Dendritic cell treated with granulocyte-macrophage colony-stimulating factor and Interleukin-4, amounts not matched to agents 40 ng/mL and 50 ng/mL, for 4 days (primary cell): ENCODE data around the gene KCNMA1.

Experiments
- H3K27ac Mint-ChIP-seq: one replicate; pipeline ENCODE4 v1.8.0; 2022; ENCODE audit warnings: mild to moderate bottlenecking, mixed read lengths
- H3K27me3 Mint-ChIP-seq: one replicate; pipeline ENCODE4 v1.8.0; 2022; ENCODE audit warnings: mild to moderate bottlenecking, mixed read lengths
- H3K36me3 Mint-ChIP-seq: one replicate; pipeline ENCODE4 v1.8.0; 2022; ENCODE audit warnings: low read depth, mixed read lengths
- H3K4me1 Mint-ChIP-seq: one replicate; pipeline ENCODE4 v1.8.0; 2022; ENCODE audit warnings: low read depth, mixed read lengths
- H3K4me3 Mint-ChIP-seq: one replicate; pipeline ENCODE4 v1.8.0; 2022; ENCODE audit warnings: mild to moderate bottlenecking, moderate library complexity, mixed read lengths
- H3K9me3 Mint-ChIP-seq: one replicate; pipeline ENCODE4 v1.8.0; 2022; ENCODE audit warnings: mixed read lengths
- intact Hi-C: fragments of 100-400 bp; cut with micrococcal nuclease; formaldehyde crosslinking; loops from one replicate; pipeline ENCODE4 v1.15.0; 2022

Gene KCNMA1

DNA sequence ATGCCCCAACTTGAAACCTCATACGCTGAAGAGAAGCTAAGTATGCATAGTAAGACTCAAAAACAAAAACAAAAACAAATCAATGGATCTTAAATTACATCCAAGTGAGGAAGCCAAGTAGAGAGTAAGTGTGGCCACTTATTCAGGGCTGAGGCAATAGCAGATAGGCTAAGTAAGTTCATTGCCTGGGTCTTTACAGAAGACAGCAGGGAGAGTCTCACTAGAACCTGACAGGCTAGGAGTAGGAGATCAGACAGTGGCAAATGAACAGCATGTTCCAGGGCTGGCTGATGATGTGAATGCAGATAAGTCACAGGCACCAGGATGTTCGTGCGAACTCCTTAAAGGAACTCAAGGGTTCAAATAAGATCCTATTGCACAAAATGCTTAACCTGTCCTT lies 568.6 kb downstream of the KCNMA1 start:
- H3K9me3 Mint-ChIP-seq = no peaks in the 10 kb centered on the region
- H3K36me3 Mint-ChIP-seq = no peaks in the 10 kb centered on the region
- intact Hi-C loops = no loop called here
- H3K4me1 Mint-ChIP-seq = no peaks in the 10 kb centered on the region
- no peak overlapping the region for H3K27ac Mint-ChIP-seq
- no peak overlapping the region for H3K4me3 Mint-ChIP-seq
- peaks cover 13% of the 10 kb centered on the region for H3K27me3 Mint-ChIP-seq

DNA sequence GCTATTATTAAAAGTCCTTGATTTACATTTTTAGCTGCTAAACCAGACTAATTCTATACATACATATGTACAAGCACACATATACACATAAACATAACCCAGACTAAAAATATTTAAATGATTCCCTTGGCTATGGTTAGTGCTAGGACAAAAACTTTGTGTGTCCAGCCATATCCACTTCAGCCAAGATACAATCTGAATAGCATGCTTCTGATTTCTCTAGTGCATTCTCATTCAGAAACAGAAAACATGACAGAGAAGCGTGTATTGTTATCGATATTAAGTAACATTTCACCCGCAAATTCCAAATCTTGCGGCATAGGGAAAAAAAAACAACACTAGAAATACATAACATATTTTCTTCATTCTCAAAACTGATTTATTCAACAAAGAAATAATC lies 569.3 kb downstream of the KCNMA1 start:
- Mint-ChIP-seq H3K9me3 (no peaks in the 10 kb centered on the region), H3K4me3 (no peak overlapping the region), H3K4me1 (no peaks in the 10 kb centered on the region), H3K27ac (no peak overlapping the region), H3K27me3 (peaks cover 12% of the 10 kb centered on the region), H3K36me3 (no peaks in the 10 kb centered on the region)
- intact Hi-C loops = no loop called here

DNA sequence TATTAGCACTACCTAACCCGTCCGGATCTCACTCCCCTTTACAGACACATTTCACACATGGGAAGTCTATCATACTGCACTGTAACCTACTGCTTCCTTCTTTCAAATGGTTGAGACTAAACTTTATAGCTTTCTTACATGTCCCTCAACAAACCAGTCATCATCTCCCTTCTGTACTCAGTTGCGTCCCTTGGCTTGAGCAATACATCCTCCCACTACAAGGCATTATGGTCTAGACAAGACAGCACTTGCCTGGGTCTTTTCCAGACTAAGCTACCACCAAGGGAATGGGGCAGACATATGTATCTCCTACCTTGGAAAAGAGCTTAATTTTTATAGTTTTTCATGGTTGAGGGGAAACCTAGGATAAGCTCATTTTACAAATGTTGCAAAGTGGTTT lies 575.2 kb downstream of the KCNMA1 start:
- Mint-ChIP-seq H3K4me1 (no peaks in the 10 kb centered on the region), H3K9me3 (no peaks in the 10 kb centered on the region), H3K27me3 (peaks cover 12% of the 10 kb centered on the region), H3K4me3 (no peak overlapping the region), H3K36me3 (no peaks in the 10 kb centered on the region), H3K27ac (no peak overlapping the region)
- intact Hi-C loops = no loop called here

DNA sequence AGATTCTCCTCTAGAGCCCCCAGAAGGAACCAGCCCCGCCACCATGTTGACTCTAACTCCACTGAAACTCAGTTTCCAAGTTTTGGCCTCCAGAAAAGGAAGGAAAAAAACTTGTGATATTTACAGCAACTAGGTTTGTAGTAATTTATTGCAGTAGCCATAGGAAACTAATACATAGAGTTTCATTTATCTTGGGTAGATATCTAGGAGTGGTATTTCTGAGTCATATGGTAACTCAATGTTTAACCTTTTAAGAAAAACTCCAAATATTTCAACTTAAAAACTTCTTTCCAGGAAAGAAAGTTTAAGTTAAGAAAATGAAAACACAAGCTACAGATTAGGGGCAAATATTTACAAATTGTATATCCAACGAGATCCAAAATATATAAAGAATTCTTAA lies 576.7 kb downstream of the KCNMA1 start:
- H3K4me3 Mint-ChIP-seq = no peak overlapping the region
- no peaks in the 10 kb centered on the region for H3K36me3 Mint-ChIP-seq
- no peaks in the 10 kb centered on the region for H3K4me1 Mint-ChIP-seq
- intact Hi-C loops = no loop called here
- peaks cover 5% of the 10 kb centered on the region for H3K27me3 Mint-ChIP-seq
- H3K9me3 Mint-ChIP-seq = no peaks in the 10 kb centered on the region
- no peak overlapping the region for H3K27ac Mint-ChIP-seq

DNA sequence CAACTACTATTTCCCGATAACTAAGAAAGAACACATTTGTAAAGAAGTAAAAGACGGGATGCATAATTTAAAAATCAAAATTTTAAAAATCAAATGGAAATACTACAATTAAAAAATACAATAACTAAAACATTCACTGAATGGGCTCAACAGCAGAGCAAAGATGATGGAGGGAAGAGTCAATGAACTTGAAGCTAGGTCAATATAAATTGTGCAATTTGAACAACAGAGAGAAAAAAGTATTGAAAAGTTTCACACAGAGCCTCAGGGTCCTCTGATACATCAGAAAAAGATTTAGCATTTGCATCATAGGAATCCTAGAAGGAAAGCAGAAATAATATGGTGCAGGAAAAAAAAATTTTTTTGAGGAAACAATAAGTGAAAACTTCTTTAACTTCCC lies 581.0 kb downstream of the KCNMA1 start:
- H3K36me3 Mint-ChIP-seq = no peaks in the 10 kb centered on the region
- H3K9me3 Mint-ChIP-seq = no peaks in the 10 kb centered on the region
- H3K4me1 Mint-ChIP-seq = no peaks in the 10 kb centered on the region
- intact Hi-C loops = no loop called here
- no peak overlapping the region for H3K27ac Mint-ChIP-seq
- peaks cover 6% of the 10 kb centered on the region for H3K27me3 Mint-ChIP-seq
- no peak overlapping the region for H3K4me3 Mint-ChIP-seq

DNA sequence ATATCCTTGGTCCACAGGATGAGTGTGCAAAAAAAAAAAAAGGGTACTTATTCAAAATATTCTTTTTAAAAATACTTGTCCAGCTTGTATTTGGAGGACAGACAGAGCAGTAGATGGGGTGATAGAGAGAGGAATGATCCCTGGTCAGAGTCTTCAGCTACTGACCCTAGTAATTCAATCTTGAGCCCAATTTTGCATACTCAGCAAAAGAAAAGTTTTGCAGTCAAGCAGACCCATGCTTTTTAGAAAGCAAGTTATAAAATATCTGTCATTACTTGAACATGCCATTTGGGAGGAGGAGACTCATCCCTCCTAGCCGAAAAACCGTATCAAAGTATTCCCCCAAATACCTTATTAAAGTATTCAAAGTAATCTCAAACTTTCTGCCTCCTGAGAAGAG lies 585.0 kb downstream of the KCNMA1 start:
- Mint-ChIP-seq H3K27ac (no peak overlapping the region), H3K36me3 (no peaks in the 10 kb centered on the region), H3K9me3 (no peaks in the 10 kb centered on the region), H3K4me3 (no peak overlapping the region), H3K27me3 (peaks cover 4% of the 10 kb centered on the region), H3K4me1 (no peaks in the 10 kb centered on the region)
- intact Hi-C loops = no loop called here

DNA sequence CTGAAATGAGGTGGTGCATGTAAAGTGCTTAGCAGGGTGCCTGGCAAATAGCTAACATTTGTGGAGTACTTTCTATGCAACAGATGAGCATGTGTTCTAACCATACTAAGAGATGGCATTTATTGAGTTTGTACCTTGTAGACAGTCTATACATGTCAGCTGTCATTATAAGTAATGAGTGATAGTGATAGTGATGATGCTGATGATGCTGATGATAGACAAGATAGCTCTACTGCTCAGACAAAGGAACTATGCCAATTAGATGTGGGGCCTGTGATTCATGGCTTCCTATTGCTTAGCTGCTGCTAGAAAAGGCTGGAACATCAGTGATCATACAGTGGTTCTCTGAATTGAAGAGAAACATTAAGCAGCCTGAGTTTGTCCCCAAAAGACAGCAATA lies 585.8 kb downstream of the KCNMA1 start:
- peaks cover 4% of the 10 kb centered on the region for H3K27me3 Mint-ChIP-seq
- H3K36me3 Mint-ChIP-seq = no peaks in the 10 kb centered on the region
- intact Hi-C loops = no loop called here
- no peaks in the 10 kb centered on the region for H3K4me1 Mint-ChIP-seq
- no peak overlapping the region for H3K4me3 Mint-ChIP-seq
- no peaks in the 10 kb centered on the region for H3K9me3 Mint-ChIP-seq
- H3K27ac Mint-ChIP-seq = no peak overlapping the region

DNA sequence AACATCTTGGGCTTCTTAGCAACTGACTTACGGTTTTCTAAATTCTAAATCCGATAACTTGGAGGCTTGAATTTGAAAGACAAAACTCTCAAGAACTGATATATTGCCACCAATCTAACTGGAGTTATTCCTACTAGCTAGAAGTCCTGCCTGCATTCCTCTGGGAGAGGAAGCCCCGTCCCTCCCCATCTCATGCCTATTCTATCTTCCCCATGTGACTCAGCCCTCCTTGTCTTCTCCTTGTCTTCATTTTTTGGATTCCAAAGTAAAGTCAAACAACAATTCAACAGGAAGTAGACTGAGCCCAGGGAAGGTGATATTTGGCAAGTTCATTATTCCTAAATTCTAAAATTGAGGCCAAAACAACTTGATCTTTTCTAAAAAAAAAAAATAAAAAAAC lies 587.7 kb downstream of the KCNMA1 start:
- H3K4me3 Mint-ChIP-seq = no peak overlapping the region
- H3K36me3 Mint-ChIP-seq = no peaks in the 10 kb centered on the region
- no peak overlapping the region for H3K27ac Mint-ChIP-seq
- intact Hi-C loops = no loop called here
- H3K9me3 Mint-ChIP-seq = no peaks in the 10 kb centered on the region
- H3K27me3 Mint-ChIP-seq = peaks cover 8% of the 10 kb centered on the region
- H3K4me1 Mint-ChIP-seq = no peaks in the 10 kb centered on the region

DNA sequence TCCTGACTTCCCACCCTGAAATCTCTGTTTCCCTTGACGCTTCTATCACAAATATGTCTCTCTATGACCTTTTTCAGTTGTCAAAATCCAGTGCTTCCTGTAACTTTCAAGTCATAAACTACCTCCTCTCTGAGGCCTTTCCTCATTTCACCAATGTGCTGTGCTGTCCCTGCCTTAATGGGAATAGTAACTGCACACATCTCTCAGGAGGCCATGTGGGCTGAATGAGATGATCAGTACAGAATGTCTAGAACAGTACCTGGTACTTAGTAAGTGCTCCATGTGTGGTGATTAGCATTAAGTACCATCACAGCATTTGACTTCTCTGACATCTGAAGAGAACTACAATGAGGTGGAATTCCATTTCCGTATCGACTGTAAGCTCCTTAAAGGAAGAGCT lies 588.5 kb downstream of the KCNMA1 start:
- no peaks in the 10 kb centered on the region for H3K36me3 Mint-ChIP-seq
- no peak overlapping the region for H3K27ac Mint-ChIP-seq
- peaks cover 8% of the 10 kb centered on the region for H3K27me3 Mint-ChIP-seq
- intact Hi-C loops = no loop called here
- H3K4me3 Mint-ChIP-seq = no peak overlapping the region
- no peaks in the 10 kb centered on the region for H3K4me1 Mint-ChIP-seq
- no peaks in the 10 kb centered on the region for H3K9me3 Mint-ChIP-seq

DNA sequence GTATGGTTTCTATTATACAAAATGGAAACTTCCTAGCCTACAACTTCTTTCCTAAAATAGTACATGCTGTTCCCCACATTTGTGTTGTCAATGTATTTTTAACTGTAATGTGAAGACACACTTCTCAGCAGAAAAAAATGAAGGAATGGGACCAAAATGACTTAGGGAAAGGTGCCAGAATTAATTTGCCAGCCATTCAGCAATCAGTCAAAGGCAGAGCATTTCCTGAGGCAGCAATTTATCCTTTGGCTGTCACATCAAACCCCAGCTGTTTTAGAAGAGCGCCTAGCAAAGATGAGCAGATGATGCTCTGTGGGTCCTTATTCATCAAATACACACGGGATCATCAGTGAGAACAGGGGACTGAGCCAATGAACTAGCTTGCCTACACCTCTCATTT lies 592.5 kb downstream of the KCNMA1 start:
- Mint-ChIP-seq H3K4me3 (no peak overlapping the region), H3K27ac (no peak overlapping the region), H3K9me3 (no peaks in the 10 kb centered on the region), H3K27me3 (peaks cover 8% of the 10 kb centered on the region), H3K4me1 (peaks cover 6% of the 10 kb centered on the region), H3K36me3 (no peaks in the 10 kb centered on the region)
- intact Hi-C loops = no loop called here

DNA sequence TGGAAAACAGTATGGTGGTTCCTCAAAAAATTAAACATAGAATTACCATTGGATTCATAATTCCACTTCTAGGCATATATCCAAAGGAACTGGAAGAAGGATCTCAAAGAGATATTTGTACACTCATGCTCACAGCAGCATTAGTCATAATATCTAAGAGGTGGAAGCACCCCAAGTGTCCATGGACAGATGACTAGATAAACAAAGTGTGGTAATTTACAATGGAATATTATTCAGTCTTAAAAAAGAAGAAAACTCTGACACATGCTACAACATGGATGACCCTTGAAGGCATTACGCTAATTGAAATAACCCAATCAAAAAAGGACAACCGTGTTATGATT lies 594.2 kb downstream of the KCNMA1 start:
- intact Hi-C loops = no loop called here
- Mint-ChIP-seq H3K27me3 (peaks cover 6% of the 10 kb centered on the region), H3K27ac (no peak overlapping the region), H3K9me3 (no peaks in the 10 kb centered on the region), H3K4me3 (no peak overlapping the region), H3K4me1 (peaks cover 6% of the 10 kb centered on the region), H3K36me3 (no peaks in the 10 kb centered on the region)

DNA sequence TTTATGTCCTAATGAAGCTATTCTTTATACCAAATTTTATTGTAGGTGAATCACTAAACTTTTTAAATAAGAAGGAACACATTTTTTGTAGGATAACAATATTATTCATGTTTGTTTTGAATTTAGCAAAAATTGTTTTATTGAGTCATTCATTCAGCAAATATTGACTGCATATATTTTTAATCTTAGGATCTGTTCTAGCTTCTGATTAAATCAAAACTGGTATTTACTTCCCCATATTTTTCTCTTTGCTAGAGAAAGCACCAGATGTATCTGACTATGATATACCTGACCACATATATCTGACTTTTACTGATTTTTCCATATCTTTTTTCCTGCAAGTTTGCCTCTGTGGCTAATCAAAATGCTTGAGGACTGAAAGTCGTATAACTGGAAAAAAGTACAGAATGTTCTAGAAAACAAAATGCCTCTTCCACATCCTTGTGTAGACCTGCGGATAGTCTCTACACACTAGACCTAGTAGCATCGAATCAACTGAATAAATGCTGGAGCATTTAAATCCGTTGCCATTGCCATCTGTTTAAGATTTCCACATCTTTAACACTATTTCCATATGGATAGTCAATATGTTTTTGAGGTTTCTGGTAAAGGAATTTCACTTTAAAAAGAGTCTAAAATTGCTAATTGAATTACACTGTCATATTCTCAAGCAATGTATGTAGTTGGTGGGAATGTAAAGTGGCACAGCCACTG lies 594.7 kb downstream of the KCNMA1 start:
- Mint-ChIP-seq H3K36me3 (no peaks in the 10 kb centered on the region), H3K27ac (no peak overlapping the region), H3K4me3 (no peak overlapping the region), H3K9me3 (no peaks in the 10 kb centered on the region), H3K4me1 (peaks cover 6% of the 10 kb centered on the region), H3K27me3 (peaks cover 6% of the 10 kb centered on the region)
- intact Hi-C loops = no loop called here

DNA sequence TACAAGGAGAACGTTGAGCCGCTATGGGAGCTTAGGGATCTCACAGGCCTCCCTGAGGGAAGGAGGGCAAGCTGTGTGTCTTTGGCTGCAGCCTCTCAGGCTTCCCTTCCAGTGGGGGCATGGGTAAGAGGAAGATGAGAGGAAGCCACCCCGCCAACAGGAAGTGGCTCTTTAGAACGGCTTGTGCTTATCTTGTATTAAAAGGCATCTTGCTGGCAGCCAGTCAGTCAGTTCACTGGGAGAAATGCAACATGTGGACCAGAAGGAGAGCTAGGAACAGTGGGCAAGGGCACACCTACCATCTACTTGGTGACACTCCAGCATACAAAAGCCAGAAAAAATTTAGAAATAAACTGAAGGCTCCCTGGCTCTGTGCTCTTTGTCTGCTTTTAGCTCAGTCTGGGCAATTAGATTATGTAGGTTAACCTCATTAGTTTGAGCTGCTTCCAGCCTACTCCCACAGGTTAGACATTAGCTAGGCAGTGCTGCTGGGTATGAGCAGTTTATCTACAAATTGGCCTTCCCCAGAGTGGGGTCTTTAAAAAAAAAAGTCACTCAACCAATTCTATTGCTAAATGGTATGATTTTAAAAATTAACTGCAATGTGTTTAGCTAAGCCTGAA lies 595.9 kb downstream of the KCNMA1 start:
- no peaks in the 10 kb centered on the region for H3K36me3 Mint-ChIP-seq
- no peak overlapping the region for H3K27ac Mint-ChIP-seq
- peaks cover 5% of the 10 kb centered on the region for H3K27me3 Mint-ChIP-seq
- no peaks in the 10 kb centered on the region for H3K9me3 Mint-ChIP-seq
- H3K4me3 Mint-ChIP-seq = no peak overlapping the region
- intact Hi-C loops = no loop called here
- H3K4me1 Mint-ChIP-seq = peaks cover 6% of the 10 kb centered on the region

DNA sequence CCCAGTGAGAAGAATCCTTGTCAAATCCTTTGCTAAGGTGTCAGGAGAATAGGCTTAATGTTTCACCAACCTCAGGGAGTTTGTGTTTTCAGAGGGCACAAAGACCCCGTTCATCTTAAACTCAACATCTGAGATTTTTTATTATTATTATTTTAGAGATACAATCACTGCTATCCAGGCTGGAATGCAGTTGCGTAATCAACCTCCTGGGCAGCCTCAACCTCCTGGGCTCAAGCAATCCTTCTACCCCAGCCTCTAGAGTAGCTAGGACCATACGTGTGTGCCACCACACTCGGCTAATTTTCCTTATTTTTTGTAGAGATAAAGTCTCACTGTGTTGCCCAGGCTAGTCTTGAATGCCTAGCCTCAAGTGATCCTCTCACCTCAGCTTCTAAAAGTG lies 599.2 kb downstream of the KCNMA1 start:
- H3K36me3 Mint-ChIP-seq = no peaks in the 10 kb centered on the region
- peaks cover 7% of the 10 kb centered on the region for H3K27me3 Mint-ChIP-seq
- intact Hi-C loops = no loop called here
- no peak overlapping the region for H3K27ac Mint-ChIP-seq
- no peaks in the 10 kb centered on the region for H3K9me3 Mint-ChIP-seq
- no peak overlapping the region for H3K4me3 Mint-ChIP-seq
- peaks cover 6% of the 10 kb centered on the region for H3K4me1 Mint-ChIP-seq
